Measurements from ENCODE around the gene SURF6. TPM values are rescaled to one million over a fixed set of nuclear protein-coding genes. Genes with fewer than 3 reads are reported as not detected.

SURF6 gene
- total RNA-seq, 2 experiments from 2014 or later = 15.1 to 15.9 TPM

DNA sequence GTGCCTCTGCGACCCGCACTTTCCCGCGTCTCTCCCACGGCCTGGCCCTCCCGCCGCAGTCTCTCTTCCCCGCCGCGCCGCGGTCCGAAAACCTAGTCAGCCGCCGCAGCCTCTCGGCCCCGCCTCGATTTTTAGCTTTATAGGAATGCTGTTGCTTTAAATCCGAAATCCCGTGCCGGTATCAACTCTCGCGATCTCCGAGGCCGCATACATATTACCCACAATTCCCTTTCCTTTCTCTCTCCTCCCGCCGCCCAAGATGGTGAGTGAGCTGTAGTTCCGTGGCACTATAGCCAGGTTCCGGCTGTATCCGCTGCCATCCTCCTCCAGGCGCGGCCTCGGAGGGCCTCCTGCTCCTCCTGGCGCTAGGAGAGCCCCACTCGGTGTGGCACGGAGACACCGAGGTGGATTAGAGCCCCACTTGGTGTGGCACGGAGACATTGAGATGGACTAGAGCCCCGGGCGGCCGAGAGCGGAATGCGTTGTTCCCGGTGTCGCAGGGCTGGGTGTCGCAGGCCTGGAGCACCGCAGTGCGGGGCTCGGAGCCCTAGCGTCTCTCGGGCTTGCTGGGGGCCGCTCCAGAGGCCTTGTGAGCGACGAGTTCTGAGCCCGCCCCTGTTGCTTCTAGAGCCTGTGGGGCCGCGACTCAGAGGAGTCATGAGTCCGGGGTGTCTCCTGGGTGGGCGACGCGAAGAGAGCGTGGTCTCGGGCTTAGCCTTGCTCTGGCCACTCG, 12.2 kb upstream of the SURF6 start, which contains the start of the genes MED22 and RPL7A:
MED22 (minus strand) TSS at position 147 of the 733 bp plus-strand sequence. CDS start 1,469 bp downstream, outside the sequence.
RPL7A (plus strand) TSS at position 234 of the 733 bp plus-strand sequence; CDS start at position 260, 26 bp downstream.
- peaks cover 78% of the 10 kb centered on the region for H3K36me3 Mint-ChIP-seq (ENCODE audit: low read depth)
- Histone ChIP-seq H3K4me3 (ENCODE audit: low read length) (peak within 1 kb of the TSS; percentile 88), H3K27ac (ENCODE audit: low read depth in 1 of 2, low read length in 2 of 2) (peak within 1 kb of the TSS; percentile 84 to 91), H3K36me3 (ENCODE audit: insufficient read depth, low read length) (peaks cover 70% of the 10 kb centered on the region), H3K9me3 (ENCODE audit: control insufficient read depth in 1 of 2, insufficient read depth in 1 of 2, low read length in 2 of 2) (no peaks in the 10 kb centered on the region), H3K27me3 (ENCODE audit: control insufficient read depth in 1 of 2, insufficient read depth in 2 of 2, low read length in 2 of 2) (no peaks in the 10 kb centered on the region), H3K4me1 (ENCODE audit: insufficient read depth, low read length) (peaks cover 50% of the 10 kb centered on the region)
- POLR2A ChIA-PET = interaction anchor here (1.0 to 3.1 kb wide), 11 partner anchors 8 to 317 kb away, joined by 3 to 45 read pairs (median 10); partner anchors contain the start of genes GTF3C5, STKLD1, SURF1 and SURF2
- no peaks in the 10 kb centered on the region for H3K27me3 Mint-ChIP-seq
- H3K27ac Mint-ChIP-seq = peak within 1 kb of the TSS; percentile 85
- H3K4me3 Mint-ChIP-seq = peak within 1 kb of the TSS; percentile 96
- H3K9me3 Mint-ChIP-seq = no peaks in the 10 kb centered on the region
- CTCF ChIA-PET = interaction anchor here (0.8 to 2.8 kb wide), 6 partner anchors 23 to 326 kb away, joined by 3 to 11 read pairs (median 3); no protein-coding TSS in a partner anchor
- peaks cover 39% of the 10 kb centered on the region for H3K4me1 Mint-ChIP-seq (ENCODE audit: low read depth)
- peak; percentile 90 for ATAC-seq (ENCODE audit: poor library complexity)
- TF ChIP-seq, protein P1, sequence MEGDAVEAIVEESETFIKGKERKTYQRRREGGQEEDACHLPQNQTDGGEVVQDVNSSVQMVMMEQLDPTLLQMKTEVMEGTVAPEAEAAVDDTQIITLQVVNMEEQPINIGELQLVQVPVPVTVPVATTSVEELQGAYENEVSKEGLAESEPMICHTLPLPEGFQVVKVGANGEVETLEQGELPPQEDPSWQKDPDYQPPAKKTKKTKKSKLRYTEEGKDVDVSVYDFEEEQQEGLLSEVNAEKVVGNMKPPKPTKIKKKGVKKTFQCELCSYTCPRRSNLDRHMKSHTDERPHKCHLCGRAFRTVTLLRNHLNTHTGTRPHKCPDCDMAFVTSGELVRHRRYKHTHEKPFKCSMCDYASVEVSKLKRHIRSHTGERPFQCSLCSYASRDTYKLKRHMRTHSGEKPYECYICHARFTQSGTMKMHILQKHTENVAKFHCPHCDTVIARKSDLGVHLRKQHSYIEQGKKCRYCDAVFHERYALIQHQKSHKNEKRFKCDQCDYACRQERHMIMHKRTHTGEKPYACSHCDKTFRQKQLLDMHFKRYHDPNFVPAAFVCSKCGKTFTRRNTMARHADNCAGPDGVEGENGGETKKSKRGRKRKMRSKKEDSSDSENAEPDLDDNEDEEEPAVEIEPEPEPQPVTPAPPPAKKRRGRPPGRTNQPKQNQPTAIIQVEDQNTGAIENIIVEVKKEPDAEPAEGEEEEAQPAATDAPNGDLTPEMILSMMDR (IDR thresholded peaks at IDR 0.05) = no peak
- peak; percentile 83 to 97 (median 88) for DNase-seq
- intact Hi-C loops (cut with DNase I, micrococcal nuclease) = loop anchor here (1.0 to 10.0 kb wide), 6 partner anchors 8 to 943 kb away; partner anchors contain the start of genes SURF6 (in 2 of the 2), GTF3C5 (in 1 of the 2), REXO4 (in 1 of the 2) and SURF1 (in 1 of the 2)

DNA sequence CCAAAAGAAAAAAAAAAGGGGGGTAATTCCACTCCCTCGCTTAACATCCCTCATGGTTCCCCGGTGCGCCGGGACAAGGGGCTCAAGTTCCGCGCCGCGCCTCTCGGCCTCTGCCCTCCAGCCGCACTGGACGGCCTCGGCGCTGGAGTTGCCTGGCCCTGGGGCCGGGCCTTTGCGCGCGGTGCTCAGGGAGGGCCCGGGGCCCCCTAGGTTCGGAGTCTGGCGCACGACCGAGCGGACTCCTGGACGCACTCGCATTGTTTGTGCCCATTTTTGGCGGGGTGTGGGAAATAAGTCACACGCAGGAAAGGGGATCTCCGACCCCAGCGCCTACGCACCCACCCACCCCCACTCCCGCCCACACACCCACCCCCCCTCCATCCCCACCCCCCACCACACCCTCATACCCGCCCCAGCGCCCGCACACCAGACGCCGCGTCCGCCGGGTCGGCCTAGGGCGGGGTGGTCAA, 11.6 kb upstream of the SURF6 start:
- ATAC-seq (ENCODE audit: poor library complexity) = peak; percentile 32
- intact Hi-C loops (cut with DNase I, micrococcal nuclease) = loop anchor here in 1 of 2 experiments (5.0 to 10.0 kb wide), 2 partner anchors 315 to 943 kb away; partner anchors contain the start of genes GTF3C5 and TTF1
- DNase-seq = peak in 6 of 14 experiments; percentile 23 to 82 (median 47)
- no peaks in the 10 kb centered on the region for H3K9me3 Mint-ChIP-seq
- peaks cover 72% of the 10 kb centered on the region for H3K36me3 Mint-ChIP-seq (ENCODE audit: low read depth)
- H3K27ac Mint-ChIP-seq = peak overlapping the region; percentile 85
- H3K9me3 ChIP-seq (ENCODE audit: control insufficient read depth in 1 of 2, insufficient read depth in 1 of 2, low read length in 2 of 2) = no peaks in the 10 kb centered on the region
- H3K4me1 Mint-ChIP-seq (ENCODE audit: low read depth) = peaks cover 39% of the 10 kb centered on the region
- no peaks in the 10 kb centered on the region for H3K27me3 Mint-ChIP-seq
- peaks cover 50% of the 10 kb centered on the region for H3K4me1 ChIP-seq (ENCODE audit: insufficient read depth, low read length)
- ChIA-PET CTCF (interaction anchor here (0.8 to 2.8 kb wide), 6 partner anchors 24 to 325 kb away, joined by 3 to 11 read pairs (median 3); no protein-coding TSS in a partner anchor), POLR2A (interaction anchor here (0.7 to 3.1 kb wide), 12 partner anchors 8 to 317 kb away, joined by 3 to 45 read pairs (median 10); partner anchors contain the start of genes GTF3C5, STKLD1, SURF1 and SURF2)
- H3K27ac ChIP-seq (ENCODE audit: low read depth in 1 of 2, low read length in 2 of 2) = peak overlapping the region; percentile 84 to 91
- TF ChIP-seq, protein P1 (IDR thresholded peaks at IDR 0.05) = no peak
- peak overlapping the region; percentile 96 for H3K4me3 Mint-ChIP-seq
- H3K36me3 ChIP-seq (ENCODE audit: insufficient read depth, low read length) = peaks cover 70% of the 10 kb centered on the region
- peak overlapping the region; percentile 88 for H3K4me3 ChIP-seq (ENCODE audit: low read length)
- no peaks in the 10 kb centered on the region for H3K27me3 ChIP-seq (ENCODE audit: control insufficient read depth in 1 of 2, insufficient read depth in 2 of 2, low read length in 2 of 2)
